ENCODE measurements around the gene KCNK4.

DNA sequence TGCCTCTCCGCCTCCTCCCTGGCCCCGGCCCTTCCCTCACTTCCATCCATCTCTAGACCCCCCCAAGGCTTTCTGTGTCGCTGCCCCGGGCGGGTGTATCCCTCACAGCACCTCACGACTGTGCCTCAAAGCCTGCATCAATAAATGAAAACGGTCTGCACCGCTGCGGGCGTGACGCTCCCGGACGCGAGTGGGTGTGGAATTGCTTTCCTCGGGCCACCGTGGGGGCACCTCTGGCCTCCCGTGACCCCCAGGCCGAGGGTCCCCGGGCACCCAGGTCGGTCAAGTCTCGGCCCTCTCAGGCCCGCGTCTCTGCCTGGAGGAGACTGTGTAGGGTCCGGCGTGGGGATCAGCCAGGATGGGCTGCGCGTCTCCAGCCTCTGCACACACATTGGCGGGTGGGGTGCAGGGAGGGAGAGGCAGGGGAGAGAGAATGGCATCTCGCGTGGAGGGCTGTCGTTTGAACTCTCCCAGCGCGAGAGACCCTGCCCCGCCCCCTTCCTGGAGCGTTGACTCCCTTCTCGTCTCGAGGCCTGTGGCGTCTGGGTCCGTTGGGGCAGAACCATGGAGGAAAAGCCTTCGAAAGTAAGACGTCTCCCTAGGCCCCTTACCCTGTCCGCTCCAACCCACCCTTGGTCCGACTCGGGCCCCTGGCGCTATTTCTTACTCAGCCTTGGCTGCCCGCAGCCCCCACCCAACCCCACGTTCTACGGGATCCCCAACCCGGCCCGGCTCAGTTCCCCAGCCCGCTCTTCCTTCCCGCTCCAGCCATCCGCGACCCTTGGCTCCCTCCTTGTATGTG is 8.9 kb downstream of the KCNK4 start, which contains the start of gene CATSPERZ:
- TF ChIP-seq, protein P1, sequence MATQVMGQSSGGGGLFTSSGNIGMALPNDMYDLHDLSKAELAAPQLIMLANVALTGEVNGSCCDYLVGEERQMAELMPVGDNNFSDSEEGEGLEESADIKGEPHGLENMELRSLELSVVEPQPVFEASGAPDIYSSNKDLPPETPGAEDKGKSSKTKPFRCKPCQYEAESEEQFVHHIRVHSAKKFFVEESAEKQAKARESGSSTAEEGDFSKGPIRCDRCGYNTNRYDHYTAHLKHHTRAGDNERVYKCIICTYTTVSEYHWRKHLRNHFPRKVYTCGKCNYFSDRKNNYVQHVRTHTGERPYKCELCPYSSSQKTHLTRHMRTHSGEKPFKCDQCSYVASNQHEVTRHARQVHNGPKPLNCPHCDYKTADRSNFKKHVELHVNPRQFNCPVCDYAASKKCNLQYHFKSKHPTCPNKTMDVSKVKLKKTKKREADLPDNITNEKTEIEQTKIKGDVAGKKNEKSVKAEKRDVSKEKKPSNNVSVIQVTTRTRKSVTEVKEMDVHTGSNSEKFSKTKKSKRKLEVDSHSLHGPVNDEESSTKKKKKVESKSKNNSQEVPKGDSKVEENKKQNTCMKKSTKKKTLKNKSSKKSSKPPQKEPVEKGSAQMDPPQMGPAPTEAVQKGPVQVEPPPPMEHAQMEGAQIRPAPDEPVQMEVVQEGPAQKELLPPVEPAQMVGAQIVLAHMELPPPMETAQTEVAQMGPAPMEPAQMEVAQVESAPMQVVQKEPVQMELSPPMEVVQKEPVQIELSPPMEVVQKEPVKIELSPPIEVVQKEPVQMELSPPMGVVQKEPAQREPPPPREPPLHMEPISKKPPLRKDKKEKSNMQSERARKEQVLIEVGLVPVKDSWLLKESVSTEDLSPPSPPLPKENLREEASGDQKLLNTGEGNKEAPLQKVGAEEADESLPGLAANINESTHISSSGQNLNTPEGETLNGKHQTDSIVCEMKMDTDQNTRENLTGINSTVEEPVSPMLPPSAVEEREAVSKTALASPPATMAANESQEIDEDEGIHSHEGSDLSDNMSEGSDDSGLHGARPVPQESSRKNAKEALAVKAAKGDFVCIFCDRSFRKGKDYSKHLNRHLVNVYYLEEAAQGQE (IDR thresholded peaks at IDR 0.05; ENCODE audit: low read depth): no peak
- TF ChIP-seq USF1 (IDR thresholded peaks at IDR 0.05) (no peak), EP300 (IDR thresholded peaks at IDR 0.05; ENCODE audit: borderline replicate concordance) (no peak), TAF1 (IDR thresholded peaks at IDR 0.05; ENCODE audit: low read depth) (no peak), CREB1 (IDR thresholded peaks at IDR 0.05; ENCODE audit: low read depth) (no peak), EGR1 (IDR thresholded peaks at IDR 0.05) (no peak)
- TF ChIP-seq, protein P2, sequence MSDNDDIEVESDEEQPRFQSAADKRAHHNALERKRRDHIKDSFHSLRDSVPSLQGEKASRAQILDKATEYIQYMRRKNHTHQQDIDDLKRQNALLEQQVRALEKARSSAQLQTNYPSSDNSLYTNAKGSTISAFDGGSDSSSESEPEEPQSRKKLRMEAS (IDR thresholded peaks at IDR 0.05): no peak

Data from Ishikawa (cell line).